Pancreas (tissue), 10 donors: ENCODE results near the gene ZBTB3. TPM values are rescaled to one million over a fixed set of nuclear protein-coding genes. Genes with fewer than 3 reads are reported as not detected.
"Not testable (repeated sequence)": the region's sequence is repeated elsewhere in the genome, so short reads cannot be mapped to it uniquely, and the experiment has no call there.

Source experiments
- ATAC-seq, 4 donors: fragments of 200-7000 bp; cut with Tn5 transposase; one replicate each; pipeline versions ENCODE4 v1.8.0 to v1.9.1; 2020; ENCODE audit warnings: mild to moderate bottlenecking in 4 of 4, moderate library complexity in 4 of 4
- DNase-seq, 6 donors: peaks; one replicate each; pipeline ENCODE4 v3.0.0-alpha.2; 2020
- FAIRE-seq: peaks from 2 replicates; lab custom pipeline; 2012; peaks lifted over from hg19 to GRCh38; lab: Jason Lieb, UNC
- H3K27ac ChIP-seq, 4 donors: fragments of 200-600 bp; sonication (generic); 1 replicate in 3 of 4; 2 replicates in 1 of 4; pipeline versions ENCODE4 v1.5.0 to v1.8.0; 2020
- H3K27me3 ChIP-seq, 4 donors: fragments of 200-600 bp; one replicate each; pipeline ENCODE4 v1.8.0; 2021
- H3K36me3 ChIP-seq, 3 donors: fragments of 200-600 bp; sonication (generic) in 1 of 3; one replicate each; pipeline versions ENCODE4 v1.5.0 to v1.8.0; 2020 to 2021
- H3K4me1 ChIP-seq, 3 donors: fragments of 200-600 bp; one replicate each; pipeline ENCODE4 v1.8.0; 2021
- H3K4me3 ChIP-seq, 4 donors: fragments of 200-600 bp; sonication (generic) in 2 of 4; one replicate each; pipeline versions ENCODE4 v1.5.0 to v1.8.0; 2020 to 2021
- H3K9me3 ChIP-seq, 4 donors: fragments of 200-600 bp; one replicate each; pipeline ENCODE4 v1.8.0; 2021
- WGBS, 2 donors: extraction: QIAGEN DNeasy Blood & Tissue Kit; methylation state at CpG; one replicate each; pipeline ENCODE4 v1.1.7; 2013; 5-methylcytosine and 5-hydroxymethylcytosine counted together
- intact Hi-C, 3 donors: fragments of 100-400 bp; cut with DNase I; formaldehyde crosslinking; loops; one replicate each; pipeline versions ENCODE4 v1.11.1 to v1.14.2; 2022
- polyA plus RNA-seq, 2 donors: library from polyadenylated mRNA; stranded (reverse); fragments of 200-250 nt; gene quantifications; one replicate each; pipeline ENCODE4 v1.2.3, GENCODE V29; 2013
- total RNA-seq, 6 donors: library from RNA; stranded (reverse); fragmentation: NEBNext Ultra II Directional in 4 of 6; extraction: Animal tissue kit (Norgen Biotek cat#: 25700) in 4 of 6; gene quantifications; one replicate each; pipeline versions ENCODE4 v1.2.1 to v1.2.4, GENCODE V29; 2021 to 2023
- TF ChIP-seq, protein P1 (sequence below), 4 donors: fragments of 200-600 bp; sonication (generic) in 3 of 4; IDR thresholded peaks; one replicate each; pipeline versions ENCODE4 v1.5.0 to v1.8.0; 2021; ENCODE audit warnings: antibody characterized with exemption in 4 of 4
- donor health status: healthy with polysubstance abuse.
- donor health status: DM: no; HTN: no; CAD: no; lungs with moderate emphysema.
- donor health status: DM: no; HTN: no; CAD: no.
- donor health status: control.
- donor health status: control.
- donor health status: Bipolar disorder and iron deficiency.
- donor health status: DM: yes; HTN: yes; CAD: no.
- donor health status: DM: no; HTN: no; CAD: no.
- donor health status: DM: no; HTN: no; CAD: no.
- donor health status: DM: yes; HTN: yes; CAD: no.

ZBTB3 gene
- total and polyA plus RNA-seq, 8 donors = 2.0 to 9.8 (median 4.8) TPM

DNA sequence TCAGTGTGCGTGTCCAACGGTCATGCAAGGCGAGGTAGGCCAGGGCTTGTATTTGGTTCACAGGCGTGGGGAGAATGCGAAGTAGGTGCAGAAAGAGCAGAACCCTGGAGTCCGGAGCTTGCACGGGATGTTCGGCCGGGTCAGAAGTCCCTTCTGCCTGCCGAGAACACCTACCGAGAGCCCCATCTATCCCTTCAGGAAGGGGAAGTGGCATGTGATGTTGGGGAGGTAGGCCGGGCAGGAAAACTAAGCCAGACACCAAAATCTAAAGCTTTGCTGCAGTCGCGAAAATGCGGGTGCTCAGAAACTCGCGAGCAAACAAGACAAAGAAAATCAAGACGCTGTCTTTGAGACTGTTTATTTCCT is 16.8 kb upstream of the ZBTB3 start:
- no peaks in the 10 kb centered on the region for H3K27me3 ChIP-seq
- TF ChIP-seq, protein P1, sequence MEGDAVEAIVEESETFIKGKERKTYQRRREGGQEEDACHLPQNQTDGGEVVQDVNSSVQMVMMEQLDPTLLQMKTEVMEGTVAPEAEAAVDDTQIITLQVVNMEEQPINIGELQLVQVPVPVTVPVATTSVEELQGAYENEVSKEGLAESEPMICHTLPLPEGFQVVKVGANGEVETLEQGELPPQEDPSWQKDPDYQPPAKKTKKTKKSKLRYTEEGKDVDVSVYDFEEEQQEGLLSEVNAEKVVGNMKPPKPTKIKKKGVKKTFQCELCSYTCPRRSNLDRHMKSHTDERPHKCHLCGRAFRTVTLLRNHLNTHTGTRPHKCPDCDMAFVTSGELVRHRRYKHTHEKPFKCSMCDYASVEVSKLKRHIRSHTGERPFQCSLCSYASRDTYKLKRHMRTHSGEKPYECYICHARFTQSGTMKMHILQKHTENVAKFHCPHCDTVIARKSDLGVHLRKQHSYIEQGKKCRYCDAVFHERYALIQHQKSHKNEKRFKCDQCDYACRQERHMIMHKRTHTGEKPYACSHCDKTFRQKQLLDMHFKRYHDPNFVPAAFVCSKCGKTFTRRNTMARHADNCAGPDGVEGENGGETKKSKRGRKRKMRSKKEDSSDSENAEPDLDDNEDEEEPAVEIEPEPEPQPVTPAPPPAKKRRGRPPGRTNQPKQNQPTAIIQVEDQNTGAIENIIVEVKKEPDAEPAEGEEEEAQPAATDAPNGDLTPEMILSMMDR (IDR thresholded peaks at IDR 0.05) = no peak
- 1 to 2% methylated on average over 18 of the region's 18 CpGs for WGBS, 2 donors
- peaks cover 0 to 9% (median 4%) of the 10 kb centered on the region in 3 donors for H3K36me3 ChIP-seq
- H3K27ac ChIP-seq = peak overlapping the region; percentile 94 to 97 (median 97)
- peak overlapping the region; percentile 10 to 66 (median 60) for H3K4me3 ChIP-seq
- intact Hi-C loops = no loop called here
- H3K9me3 ChIP-seq = no peaks in the 10 kb centered on the region
- FAIRE-seq = no peak
- peaks cover 6 to 9% (median 7%) of the 10 kb centered on the region in 3 donors for H3K4me1 ChIP-seq
- peak in 3 of 4 donors; percentile 2 to 10 (median 3) for ATAC-seq
- DNase-seq = peak in 1 of 6 donors; percentile 32

DNA sequence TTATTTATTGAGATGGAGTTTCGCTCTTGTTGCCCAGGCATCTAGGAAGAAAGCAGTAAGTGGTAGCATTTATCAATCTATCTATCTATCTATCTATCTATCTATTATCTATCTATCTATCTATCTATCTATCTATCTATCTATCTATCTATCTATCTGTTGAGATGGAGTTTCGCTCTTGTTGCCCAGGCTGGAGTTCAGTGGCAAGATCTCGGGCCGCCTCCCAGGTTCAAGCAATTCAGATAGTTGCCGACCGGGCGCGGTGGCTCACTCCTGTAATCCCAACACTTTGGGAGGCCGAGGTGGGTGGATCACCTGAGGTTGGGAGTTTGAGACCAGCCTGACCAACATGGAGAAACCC is 6.9 kb upstream of the ZBTB3 start:
- Histone ChIP-seq H3K4me1 (peaks cover 6 to 11% (median 7%) of the 10 kb centered on the region in 3 donors), H3K27ac (peak overlapping the region in 1 of 4 donors; percentile 73), H3K4me3 (peak overlapping the region in 2 of 4 donors; percentile 67 to 80)
- ATAC-seq, DNase-seq, intact Hi-C loops, H3K27me3 ChIP-seq, FAIRE-seq, H3K9me3 ChIP-seq, H3K36me3 ChIP-seq: not testable (repeated sequence)
- 27 to 33% methylated on average over 9 of the region's 9 CpGs for WGBS, 2 donors

DNA sequence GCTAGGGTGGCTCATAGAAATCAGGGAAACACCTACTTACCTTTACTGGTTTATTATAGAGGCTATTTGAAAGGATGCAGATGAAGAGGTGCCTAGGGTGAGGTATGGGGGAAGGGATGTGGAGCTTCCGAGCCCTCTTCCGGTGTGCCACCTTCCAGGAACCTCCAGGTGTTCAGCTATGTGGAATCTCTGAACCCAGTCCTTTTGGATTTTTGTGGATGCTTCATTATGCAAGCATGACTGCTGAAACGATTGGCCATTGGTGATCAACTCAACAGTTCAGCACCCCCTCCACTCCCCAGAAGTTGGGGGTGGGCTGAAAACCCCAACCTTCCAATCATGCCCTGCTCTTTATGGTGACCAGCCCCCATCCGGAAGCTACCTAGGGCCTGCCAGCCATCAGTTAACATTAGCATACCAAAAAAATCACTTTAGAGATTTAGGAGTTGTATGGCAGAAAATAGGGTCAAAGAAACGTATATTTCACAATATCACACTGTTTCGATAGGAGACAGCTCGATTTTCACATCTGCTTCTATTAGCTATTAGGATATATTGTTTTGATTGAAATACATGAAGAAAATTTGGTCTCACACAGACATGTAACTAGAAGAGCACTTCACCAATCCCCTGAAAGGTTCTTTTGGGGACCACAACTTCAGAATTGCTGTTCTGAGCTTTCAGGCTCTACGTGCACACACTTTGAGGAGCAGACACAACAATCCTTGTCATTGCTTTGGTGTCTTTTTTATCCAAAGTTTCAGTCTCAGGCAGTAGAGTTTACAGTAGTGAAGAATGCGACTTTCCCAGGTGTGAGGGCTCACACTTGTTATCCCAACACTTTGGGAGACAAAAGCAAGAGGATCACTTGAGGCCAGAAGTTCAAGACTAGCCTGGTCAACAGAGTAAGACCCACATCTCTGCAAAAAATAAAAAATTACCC is 4.2 kb upstream of the ZBTB3 start:
- Histone ChIP-seq H3K9me3 (no peaks in the 10 kb centered on the region), H3K36me3 (no peaks in the 10 kb centered on the region), H3K27me3 (no peaks in the 10 kb centered on the region), H3K27ac (no peak overlapping the region), H3K4me3 (no peak overlapping the region), H3K4me1 (peaks cover 7 to 14% (median 7%) of the 10 kb centered on the region in 3 donors)
- WGBS, 2 donors = 65 to 71% methylated on average over 9 of the region's 9 CpGs
- TF ChIP-seq, protein P1 (IDR thresholded peaks at IDR 0.05) = no peak
- ATAC-seq (no peak), FAIRE-seq (no peak), DNase-seq (no peak)
- intact Hi-C loops = no loop called here

DNA sequence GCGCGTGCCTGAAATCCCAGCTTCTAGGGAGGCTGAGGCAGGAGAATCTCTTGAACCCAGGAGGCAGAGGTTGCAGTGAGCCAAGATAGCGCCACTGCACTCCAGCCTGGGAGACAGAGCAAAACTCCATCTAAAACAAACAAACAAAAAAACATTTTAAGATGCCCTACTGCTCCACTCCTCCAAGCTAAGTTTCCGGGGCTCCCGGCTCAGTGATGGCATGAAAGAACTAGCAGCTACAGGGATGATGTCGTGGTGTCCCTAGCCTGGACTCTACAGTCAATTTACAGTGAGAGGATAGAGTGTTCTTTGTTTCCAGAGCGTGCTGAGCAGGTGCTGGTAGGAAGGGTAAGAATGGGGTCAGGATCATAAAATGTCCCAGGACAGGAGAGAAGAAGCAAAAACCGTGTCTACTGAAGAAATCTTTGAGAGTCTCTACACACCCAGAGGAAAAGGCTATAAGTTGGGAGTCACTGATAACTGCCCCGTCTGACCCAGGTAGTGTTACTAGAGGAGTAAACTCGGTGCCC is 1.2 kb upstream of the ZBTB3 start:
- intact Hi-C loops = no loop called here
- WGBS, 2 donors = 68 to 71% methylated on average over 10 of the region's 10 CpGs
- DNase-seq (no peak), ATAC-seq (no peak), FAIRE-seq (no peak)
- Histone ChIP-seq H3K27me3 (no peaks in the 10 kb centered on the region), H3K27ac (no peak overlapping the region), H3K36me3 (no peaks in the 10 kb centered on the region), H3K4me1 (peaks cover 0 to 12% (median 6%) of the 10 kb centered on the region in 3 donors), H3K9me3 (no peaks in the 10 kb centered on the region), H3K4me3 (no peak overlapping the region)
- TF ChIP-seq, protein P1 (IDR thresholded peaks at IDR 0.05) = no peak

DNA sequence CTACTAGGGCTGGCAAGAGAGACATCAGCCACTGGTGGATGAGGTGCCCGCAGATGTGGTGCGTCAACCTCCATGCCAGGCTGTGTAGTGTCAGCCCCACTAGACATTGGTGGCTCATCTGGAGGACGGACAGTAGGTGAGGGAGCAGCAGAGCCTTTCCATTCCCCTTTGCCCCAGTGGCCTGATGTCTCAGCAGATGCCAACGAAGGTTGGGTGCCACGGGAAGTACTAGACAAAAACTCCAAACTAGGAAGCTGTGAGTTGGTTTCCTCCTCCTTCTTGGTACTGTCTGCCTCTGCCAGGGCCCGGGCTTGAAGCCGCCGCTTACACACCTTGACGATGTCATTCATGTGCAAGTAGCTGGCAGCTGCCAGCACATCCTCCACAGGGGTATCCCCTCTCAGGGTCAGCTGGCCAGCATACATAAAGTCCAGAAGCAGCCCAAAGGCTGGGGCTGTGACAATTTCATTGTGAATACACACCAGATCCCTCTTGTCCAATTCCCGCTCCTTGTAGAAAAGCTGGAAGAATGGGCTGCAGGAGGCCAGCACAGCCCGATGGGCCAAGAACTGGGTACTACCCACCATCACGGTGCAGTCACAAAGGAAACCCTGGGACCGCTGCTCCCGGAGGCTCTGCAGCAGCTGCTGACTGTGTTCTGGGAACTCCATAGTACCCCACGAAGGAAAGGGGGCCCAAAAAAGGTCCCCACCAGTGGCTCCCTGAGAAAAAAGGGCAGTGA is 795 bp downstream of the ZBTB3 start:
- intact Hi-C loops = no loop called here
- Histone ChIP-seq H3K4me1 (peaks cover 0 to 12% (median 6%) of the 10 kb centered on the region in 3 donors), H3K4me3 (peak overlapping the region; percentile 11 to 61 (median 56)), H3K9me3 (no peaks in the 10 kb centered on the region), H3K27me3 (no peaks in the 10 kb centered on the region), H3K36me3 (no peaks in the 10 kb centered on the region), H3K27ac (peak overlapping the region; percentile 48 to 92 (median 78))
- DNase-seq (peak in 1 of 6 donors; percentile 41), FAIRE-seq (no peak), ATAC-seq (peak; percentile 2 to 3 (median 3))
- WGBS, 2 donors = 50 to 54% methylated on average over 14 to 15 of the region's 15 CpGs
- TF ChIP-seq, protein P1 (IDR thresholded peaks at IDR 0.05) = no peak
